Osteocyte (in vitro differentiated cells): ENCODE results near the gene FGF23. TPM values are rescaled to one million over a fixed set of nuclear protein-coding genes. Genes with fewer than 3 reads are reported as not detected.

Experiments
- DNase-seq: peaks from one replicate; pipeline ENCODE4 v3.0.0; 2021; ENCODE audit warnings: mixed read lengths; ENCODE audit not compliant: unreplicated experiment; ENCODE audit errors: extremely low spot score
- H3K27ac Mint-ChIP-seq: one replicate; pipeline ENCODE4 v1.8.0; 2021; ENCODE audit warnings: mild to moderate bottlenecking, mixed read lengths; ENCODE audit not compliant: unreplicated experiment
- H3K27me3 Mint-ChIP-seq: one replicate; pipeline ENCODE4 v1.8.0; 2021; ENCODE audit warnings: mixed read lengths; ENCODE audit not compliant: unreplicated experiment
- H3K36me3 Mint-ChIP-seq: one replicate; pipeline ENCODE4 v1.8.0; 2021; ENCODE audit warnings: mixed read lengths; ENCODE audit not compliant: unreplicated experiment
- H3K4me1 Mint-ChIP-seq: one replicate; pipeline ENCODE4 v1.8.0; 2021; ENCODE audit warnings: mixed read lengths; ENCODE audit not compliant: unreplicated experiment
- H3K4me3 Mint-ChIP-seq: one replicate; pipeline ENCODE4 v1.8.0; 2021; ENCODE audit warnings: mild to moderate bottlenecking, moderate library complexity, mixed read lengths; ENCODE audit not compliant: unreplicated experiment
- H3K9me3 Mint-ChIP-seq: one replicate; pipeline ENCODE4 v1.8.0; 2021; ENCODE audit warnings: mixed read lengths; ENCODE audit not compliant: unreplicated experiment
- CTCF ChIP-seq: fragments of 200-600 bp; sonication (generic); IDR thresholded peaks from 2 replicates; pipeline ENCODE4 v1.5.0; 2021; ENCODE audit warnings: antibody characterized with exemption, mild to moderate bottlenecking, moderate library complexity
- total RNA-seq: library from RNA; stranded (reverse); gene quantifications from 2 replicates; pipeline ENCODE4 v1.2.1, GENCODE V29; 2021

Gene FGF23
- total RNA-seq, 1 donor from 2014 or later: not detected

- Mint-ChIP-seq H3K9me3 (no peaks in the 10 kb centered on the region), H3K4me3 (no peak overlapping the region), H3K27me3 (peaks cover 37% of the 10 kb centered on the region), H3K27ac (no peak overlapping the region), H3K36me3 (no peaks in the 10 kb centered on the region), H3K4me1 (no peaks in the 10 kb centered on the region)
- no peak for TF ChIP-seq CTCF
- no peak for DNase-seq
These were observed 40.7 kb upstream of the FGF23 start for GRCh38 chr12:4420138-4420670.

- H3K4me1 Mint-ChIP-seq: no peaks in the 10 kb centered on the region
- H3K4me3 Mint-ChIP-seq: no peak overlapping the region
- no peaks in the 10 kb centered on the region for H3K9me3 Mint-ChIP-seq
- peaks cover 42% of the 10 kb centered on the region for H3K27me3 Mint-ChIP-seq
- no peak for TF ChIP-seq CTCF
- H3K27ac Mint-ChIP-seq: no peak overlapping the region
- DNase-seq: no peak
- no peaks in the 10 kb centered on the region for H3K36me3 Mint-ChIP-seq
These were observed 39.4 kb upstream of the FGF23 start for GRCh38 chr12:4418913-4419312.

GRCh38 chr12:4417936-4418335 is 38.4 kb upstream of the FGF23 start:
- TF ChIP-seq CTCF: no peak
- no peaks in the 10 kb centered on the region for H3K36me3 Mint-ChIP-seq
- no peak overlapping the region for H3K4me3 Mint-ChIP-seq
- H3K27me3 Mint-ChIP-seq: peaks cover 42% of the 10 kb centered on the region
- DNase-seq: no peak
- H3K4me1 Mint-ChIP-seq: no peaks in the 10 kb centered on the region
- no peak overlapping the region for H3K27ac Mint-ChIP-seq
- H3K9me3 Mint-ChIP-seq: no peaks in the 10 kb centered on the region

GRCh38 chr12:4417455-4417854 is 37.9 kb upstream of the FGF23 start:
- TF ChIP-seq CTCF: no peak
- Mint-ChIP-seq H3K36me3 (no peaks in the 10 kb centered on the region), H3K27ac (no peak overlapping the region), H3K4me3 (no peak overlapping the region), H3K4me1 (no peaks in the 10 kb centered on the region), H3K9me3 (no peaks in the 10 kb centered on the region), H3K27me3 (peaks cover 45% of the 10 kb centered on the region)
- DNase-seq: no peak

- TF ChIP-seq CTCF: no peak
- H3K36me3 Mint-ChIP-seq: no peaks in the 10 kb centered on the region
- no peaks in the 10 kb centered on the region for H3K4me1 Mint-ChIP-seq
- no peaks in the 10 kb centered on the region for H3K9me3 Mint-ChIP-seq
- H3K27ac Mint-ChIP-seq: no peak overlapping the region
- DNase-seq: no peak
- no peak overlapping the region for H3K4me3 Mint-ChIP-seq
- peaks cover 56% of the 10 kb centered on the region for H3K27me3 Mint-ChIP-seq
These were observed 36.8 kb upstream of the FGF23 start for GRCh38 chr12:4416276-4416675.
